HG03064 (cell line): ENCODE results near the gene RYR2.

Experiments
- ATAC-seq: cut with Tn5 transposase; IDR thresholded peaks from one replicate; pipeline ENCODE4 v1.9.1; 2021; ENCODE audit warnings: low read depth; ENCODE audit not compliant: unreplicated experiment

The RYR2 gene

DNA sequence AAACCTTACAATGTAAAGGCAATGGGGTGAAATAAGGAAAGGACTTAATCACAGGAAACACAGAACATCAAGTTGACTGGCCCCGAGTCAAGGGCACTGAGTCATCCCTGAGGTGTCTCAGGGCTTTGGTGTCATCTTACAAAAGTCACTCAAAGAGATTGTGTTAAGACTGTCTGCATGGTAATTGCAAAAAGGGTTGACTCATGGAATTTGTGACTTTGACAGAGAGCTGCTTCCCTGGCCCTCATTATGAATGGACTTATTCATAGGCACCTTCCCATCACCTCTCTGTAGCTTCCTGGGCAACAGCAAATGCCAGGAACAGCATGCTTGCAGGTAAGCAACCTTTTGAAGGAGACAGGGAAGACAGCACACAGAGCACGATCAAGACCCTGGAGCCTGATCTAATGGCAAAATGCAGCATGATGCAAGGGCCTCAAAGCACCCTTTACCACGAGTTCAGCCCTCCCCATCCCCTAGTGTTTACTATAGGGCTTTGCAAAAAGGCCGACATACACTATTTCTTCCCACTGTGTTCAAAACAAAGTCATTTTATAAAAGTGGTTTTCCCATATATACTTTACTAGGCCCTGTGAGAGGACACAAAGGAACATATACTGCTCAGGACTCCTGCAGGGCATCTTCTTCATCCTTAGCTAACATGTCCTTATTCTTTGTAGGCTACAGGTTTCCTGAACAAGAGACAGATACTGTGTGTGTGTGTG lies 831.7 kb downstream of the RYR2 start:
- no peak for ATAC-seq

DNA sequence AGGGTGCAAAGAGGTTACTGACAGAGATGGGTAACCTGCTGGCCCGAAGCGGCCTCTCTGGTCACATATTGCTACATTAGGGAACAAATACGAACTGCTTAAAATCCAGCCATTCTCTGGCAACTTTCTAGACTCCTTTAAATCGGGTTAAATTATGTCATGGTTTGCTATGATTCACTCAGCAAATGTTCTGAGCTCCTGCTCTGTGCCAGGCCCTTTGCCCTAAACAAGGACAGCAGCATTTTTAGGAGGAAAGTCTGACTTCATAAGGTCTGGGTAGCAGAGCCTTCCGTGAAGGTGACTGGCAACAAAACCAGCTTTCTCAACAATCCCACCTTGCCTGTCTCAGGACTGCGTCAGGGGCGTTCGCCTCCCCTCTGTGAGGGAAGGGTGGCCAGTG lies 833.3 kb downstream of the RYR2 start:
- no peak for ATAC-seq

DNA sequence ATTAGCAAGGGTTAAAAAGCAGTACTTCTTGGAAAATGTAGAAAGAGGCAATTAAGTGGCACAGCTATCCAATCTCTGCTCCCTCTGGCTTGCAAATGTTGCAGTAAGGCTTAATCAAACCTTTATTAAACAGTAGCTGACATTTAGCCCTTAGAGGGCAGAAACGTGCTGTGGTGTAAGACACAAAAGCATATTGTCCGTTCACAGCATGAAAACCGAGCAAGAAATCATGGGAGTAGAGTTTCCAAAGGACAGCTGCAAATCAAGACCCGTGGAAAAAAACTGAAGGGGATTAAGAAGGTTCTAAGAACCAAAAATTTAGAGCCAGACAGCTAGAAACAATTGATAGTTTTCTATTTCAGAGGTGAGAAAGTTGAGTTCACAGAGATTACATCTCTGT lies 835.6 kb downstream of the RYR2 start:
- ATAC-seq = no peak

DNA sequence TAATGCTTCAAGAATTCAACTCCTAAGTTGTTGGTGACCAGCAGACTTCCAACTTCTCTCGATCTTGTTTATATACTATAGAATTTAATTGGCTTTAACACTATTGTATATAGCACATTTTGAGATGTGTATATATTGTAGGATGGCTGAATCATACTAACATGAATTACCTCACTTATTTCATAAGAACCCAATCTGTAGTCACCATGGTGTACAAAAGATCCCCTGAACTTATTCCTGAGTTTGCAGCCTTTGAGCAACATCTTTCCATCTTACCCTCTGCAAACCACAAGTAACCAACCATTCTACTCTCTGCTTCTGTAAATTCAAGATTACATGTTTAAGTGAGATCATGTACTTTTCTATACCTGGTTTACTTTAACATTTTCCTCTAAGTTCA lies 836.4 kb downstream of the RYR2 start:
- ATAC-seq = no peak

DNA sequence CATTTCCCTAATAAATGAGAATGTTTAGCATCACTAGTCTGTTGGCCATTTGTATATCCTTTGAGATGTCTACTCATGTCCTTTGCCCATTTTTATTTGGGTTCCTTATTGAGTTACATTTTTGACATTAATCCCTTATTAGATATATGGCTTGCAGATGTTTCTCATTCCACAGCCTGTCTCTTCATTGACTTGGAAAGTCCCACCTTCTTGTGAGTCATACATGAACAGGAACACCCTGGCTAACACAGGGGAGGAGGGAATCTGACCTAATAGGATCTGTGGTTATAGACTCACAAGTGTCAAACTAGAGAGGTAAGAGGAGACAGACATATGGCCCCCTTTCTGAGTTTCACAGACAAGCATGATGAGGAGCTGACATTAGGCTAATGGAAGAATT lies 837.2 kb downstream of the RYR2 start:
- ATAC-seq = no peak
